Measurements from ENCODE around the gene WDR18.
"Not testable (repeated sequence)": the region's sequence is repeated elsewhere in the genome, so short reads cannot be mapped to it uniquely, and the experiment has no call there.

Gene WDR18

GRCh38 chr19:950352-951066 is 33.6 kb upstream of the WDR18 start:
- in situ Hi-C loops (cut with HindIII; ENCODE audit: low sequenced_read_pairs) = no loop called here

- in situ Hi-C loops (cut with HindIII; ENCODE audit: low sequenced_read_pairs) = no loop called here
Observed at GRCh38 chr19:952049-952679, 32.0 kb upstream of the WDR18 start.

- in situ Hi-C loops (cut with HindIII; ENCODE audit: low sequenced_read_pairs) = no loop called here
Observed at GRCh38 chr19:952680-953444, 31.3 kb upstream of the WDR18 start.

GRCh38 chr19:953445-954271 is 30.5 kb upstream of the WDR18 start:
- in situ Hi-C loops (cut with HindIII; ENCODE audit: low sequenced_read_pairs) = no loop called here

- in situ Hi-C loops (cut with HindIII; ENCODE audit: low sequenced_read_pairs) = no loop called here
Observed at GRCh38 chr19:954272-954671, 29.9 kb upstream of the WDR18 start.

- in situ Hi-C loops (cut with HindIII; ENCODE audit: low sequenced_read_pairs) = no loop called here
Observed at GRCh38 chr19:954672-955494, 29.3 kb upstream of the WDR18 start.

GRCh38 chr19:955803-956765 is 28.1 kb upstream of the WDR18 start:
- in situ Hi-C loops (cut with HindIII; ENCODE audit: low sequenced_read_pairs) = no loop called here

GRCh38 chr19:956766-957440 is 27.2 kb upstream of the WDR18 start:
- in situ Hi-C loops (cut with HindIII; ENCODE audit: low sequenced_read_pairs) = no loop called here

GRCh38 chr19:957578-957977 is 26.6 kb upstream of the WDR18 start:
- in situ Hi-C loops (cut with HindIII; ENCODE audit: low sequenced_read_pairs) = not testable (repeated sequence)

- in situ Hi-C loops (cut with HindIII; ENCODE audit: low sequenced_read_pairs) = no loop called here
Observed at GRCh38 chr19:958967-959855, 24.9 kb upstream of the WDR18 start.

- in situ Hi-C loops (cut with HindIII; ENCODE audit: low sequenced_read_pairs) = no loop called here
Observed at GRCh38 chr19:960020-960419, 24.1 kb upstream of the WDR18 start.

GRCh38 chr19:960601-960938 is 23.6 kb upstream of the WDR18 start:
- in situ Hi-C loops (cut with HindIII; ENCODE audit: low sequenced_read_pairs) = no loop called here

GRCh38 chr19:961866-962620 is 22.1 kb upstream of the WDR18 start:
- in situ Hi-C loops (cut with HindIII; ENCODE audit: low sequenced_read_pairs) = no loop called here

GRCh38 chr19:962683-963400 is 21.3 kb upstream of the WDR18 start:
- in situ Hi-C loops (cut with HindIII; ENCODE audit: low sequenced_read_pairs) = no loop called here

GRCh38 chr19:963486-963951 is 20.6 kb upstream of the WDR18 start:
- in situ Hi-C loops (cut with HindIII; ENCODE audit: low sequenced_read_pairs) = no loop called here

- in situ Hi-C loops (cut with HindIII; ENCODE audit: low sequenced_read_pairs) = no loop called here
Observed at GRCh38 chr19:964116-964520, 20.0 kb upstream of the WDR18 start.

Data from endothelial cell of hepatic sinusoid (primary cell).